Ovary (tissue), 9 donors: ENCODE results near the gene MAML2. TPM values are rescaled to one million over a fixed set of nuclear protein-coding genes. Genes with fewer than 3 reads are reported as not detected.

Experiments used
- DNase-seq, 5 donors: peaks; one replicate each; pipeline ENCODE4 v3.0.0-alpha.2; 2019 to 2020
- H3K27ac ChIP-seq, 2 donors: fragments of 200-600 bp; one replicate each; pipeline versions ENCODE4 v1.5.1 to v1.8.0; 2019 to 2022
- H3K27me3 ChIP-seq: fragments of 200-600 bp; one replicate; pipeline ENCODE4 v1.8.0; 2022
- H3K36me3 ChIP-seq: fragments of 200-600 bp; sonication (generic); one replicate; pipeline ENCODE4 v1.5.1; 2019
- H3K4me1 ChIP-seq: one replicate; pipeline ENCODE4 v1.8.1; 2013; ENCODE audit warnings: mild to moderate bottlenecking, moderate library complexity; ENCODE audit not compliant: insufficient read depth
- H3K4me3 ChIP-seq: fragments of 200-600 bp; sonication (generic); one replicate; pipeline ENCODE4 v1.5.1; 2017
- H3K9me3 ChIP-seq, 2 donors: fragments of 200-600 bp in 1 of 2; sonication (generic) in 1 of 2; one replicate each; pipeline versions ENCODE4 v1.5.1 to v1.8.1; 2013 to 2019; ENCODE audit warnings: mild to moderate bottlenecking in 1 of 2, moderate library complexity in 1 of 2
- CTCF ChIP-seq, 3 donors: fragments of 450-650 bp in 2 of 3; fragments of 200-600 bp in 1 of 3; IDR thresholded peaks; one replicate each; pipeline versions ENCODE4 v1.5.1 to v1.8.0; 2016 to 2022; ENCODE audit warnings: antibody characterized with exemption in 3 of 3, mild to moderate bottlenecking in 1 of 3
- EP300 ChIP-seq: sonication (generic); formaldehyde crosslinking; IDR thresholded peaks from one replicate; pipeline ENCODE4 v1.6.1; 2017; ENCODE audit warnings: antibody characterized with exemption
- POLR2A ChIP-seq: fragments of 450-650 bp; IDR thresholded peaks from one replicate; pipeline ENCODE4 v1.6.1; 2017; ENCODE audit warnings: antibody characterized with exemption, mild to moderate bottlenecking, moderate library complexity
- WGBS, 3 donors: extraction: QIAGEN DNeasy Blood & Tissue Kit in 1 of 3; methylation state at CpG; one replicate each; pipeline versions ENCODE4 v1.1.5 to v1.1.7; 2013 to 2017; 5-methylcytosine and 5-hydroxymethylcytosine counted together
- intact Hi-C, 4 donors: fragments of 100-400 bp; cut with DNase I; formaldehyde crosslinking; loops; one replicate each; pipeline versions ENCODE4 v1.11.0 to v1.15.1; 2022 to 2023
- polyA plus RNA-seq, 2 donors: library from polyadenylated mRNA; stranded (reverse); fragments of 200-250 nt in 1 of 2; fragments of 350-450 nt in 1 of 2; fragmentation: Illumina TruSeq in 1 of 2; extraction: RNeasy Lipid Tissue Mini Kit (QIAGEN cat#74804) in 1 of 2; gene quantifications; one replicate each; pipeline ENCODE4 v1.2.3, GENCODE V29; 2013 to 2014
- total RNA-seq, 7 donors: library from RNA; depleted of rRNA in 2 of 7; stranded (reverse); fragments of >200 nt in 2 of 7; fragmentation: NEBNext Ultra II Directional in 3 of 7; extraction: Animal tissue kit (Norgen Biotek cat#: 25700) in 3 of 7; gene quantifications; one replicate each; pipeline versions ENCODE4 v1.1.0 to v1.2.4, GENCODE V29; 2016 to 2023
- donor health status: DM: no; HTN: no; CAD: no; lungs with moderate emphysema.
- donor health status: DM: no; HTN: no; CAD: no.
- donor health status: Bipolar disorder and iron deficiency.
- donor health status: DM: yes; HTN: yes; CAD: no.
- donor health status: DM: no; HTN: no; CAD: no.
- donor health status: DM: yes; HTN: yes; CAD: no.

MAML2 gene
- total and polyA plus RNA-seq, 9 donors = 7.3 to 17.5 (median 14.6) TPM

GRCh38 chr11:96337541-96338431, 5.2 kb downstream of the MAML2 start:
- no peak overlapping the region for H3K4me3 ChIP-seq
- no peaks in the 10 kb centered on the region for H3K9me3 ChIP-seq
- TF ChIP-seq EP300 (no peak), CTCF (IDR thresholded peaks at IDR 0.05) (no peak), POLR2A (no peak)
- no peaks in the 10 kb centered on the region for H3K27me3 ChIP-seq
- peaks cover 27% of the 10 kb centered on the region for H3K4me1 ChIP-seq
- DNase-seq = no peak
- no peak overlapping the region for H3K27ac ChIP-seq
- H3K36me3 ChIP-seq = no peaks in the 10 kb centered on the region
- 62 to 71% (median 66%) methylated on average over 6 of the region's 6 CpGs for WGBS, 3 donors
- intact Hi-C loops = no loop called here

- intact Hi-C loops = no loop called here
- Histone ChIP-seq H3K4me3 (no peak overlapping the region), H3K36me3 (no peaks in the 10 kb centered on the region), H3K27ac (no peak overlapping the region), H3K9me3 (no peaks in the 10 kb centered on the region), H3K4me1 (peaks cover 24% of the 10 kb centered on the region), H3K27me3 (no peaks in the 10 kb centered on the region)
- 93 to 95% (median 95%) methylated on average over 4 of the region's 4 CpGs for WGBS, 3 donors
- TF ChIP-seq POLR2A (no peak), CTCF (IDR thresholded peaks at IDR 0.05) (no peak), EP300 (no peak)
- DNase-seq = no peak
Observed at GRCh38 chr11:96335388-96335787, 7.6 kb downstream of the MAML2 start.

- DNase-seq = no peak
- Histone ChIP-seq H3K4me3 (no peak overlapping the region), H3K27me3 (no peaks in the 10 kb centered on the region), H3K4me1 (peaks cover 16% of the 10 kb centered on the region), H3K27ac (no peak overlapping the region), H3K9me3 (no peaks in the 10 kb centered on the region), H3K36me3 (no peaks in the 10 kb centered on the region)
- intact Hi-C loops = no loop called here
- WGBS, 3 donors = 92 to 94% (median 93%) methylated on average over 4 of the region's 4 CpGs
- TF ChIP-seq EP300 = no peak
- no peak for TF ChIP-seq CTCF (IDR thresholded peaks at IDR 0.05)
- TF ChIP-seq POLR2A = no peak
Observed at GRCh38 chr11:96334219-96334618, 8.8 kb downstream of the MAML2 start.

GRCh38 chr11:96333191-96333719, 9.7 kb downstream of the MAML2 start:
- H3K36me3 ChIP-seq = no peaks in the 10 kb centered on the region
- 33 to 46% (median 41%) methylated on average over 4 of the region's 4 CpGs for WGBS, 3 donors
- no peak for TF ChIP-seq EP300
- no peak for TF ChIP-seq CTCF (IDR thresholded peaks at IDR 0.05)
- TF ChIP-seq POLR2A = no peak
- peak overlapping the region in 1 of 2 donors; percentile 52 for H3K27ac ChIP-seq
- H3K4me1 ChIP-seq = peaks cover 11% of the 10 kb centered on the region
- no peak overlapping the region for H3K4me3 ChIP-seq
- intact Hi-C loops = no loop called here
- H3K27me3 ChIP-seq = no peaks in the 10 kb centered on the region
- H3K9me3 ChIP-seq = no peaks in the 10 kb centered on the region
- DNase-seq = no peak
